A549 treated with AZD2906 at 1 μM for 4 hours (cell line): ENCODE measurements around the gene ELOVL4. TPM values are rescaled to one million over a fixed set of nuclear protein-coding genes. Genes with fewer than 3 reads are reported as not detected.

Experiments
- total RNA-seq: library from RNA; stranded (reverse); fragments of 200-300 nt; extraction: Qiagen RNA extraction; gene quantifications from 5 replicates; pipeline ENCODE4 v1.2.3, GENCODE V29; 2022

ELOVL4 gene
- 1.4 to 1.7 TPM (median 1.6 TPM) in 5 replicates for total RNA-seq

GRCh38 chr6:79947191-79948186 is at the start of gene ELOVL4:
TSS of gene ELOVL4 (minus strand) at chr6:79947553. CDS start at chr6:79947279, 274 bp downstream.

Other genes starting within 250 kb of the ELOVL4 start
- 15.2 to 20.9 TPM (median 17.8 TPM) in 5 replicates for gene TTK, start 57.1 kb upstream of the ELOVL4 start, total RNA-seq
- gene BCKDHB, start 159.1 kb upstream of the ELOVL4 start, total RNA-seq: 4.6 to 8.0 TPM (median 5.5 TPM) in 5 replicates